ENCODE measurements around the gene PDIA5.

The PDIA5 gene

DNA sequence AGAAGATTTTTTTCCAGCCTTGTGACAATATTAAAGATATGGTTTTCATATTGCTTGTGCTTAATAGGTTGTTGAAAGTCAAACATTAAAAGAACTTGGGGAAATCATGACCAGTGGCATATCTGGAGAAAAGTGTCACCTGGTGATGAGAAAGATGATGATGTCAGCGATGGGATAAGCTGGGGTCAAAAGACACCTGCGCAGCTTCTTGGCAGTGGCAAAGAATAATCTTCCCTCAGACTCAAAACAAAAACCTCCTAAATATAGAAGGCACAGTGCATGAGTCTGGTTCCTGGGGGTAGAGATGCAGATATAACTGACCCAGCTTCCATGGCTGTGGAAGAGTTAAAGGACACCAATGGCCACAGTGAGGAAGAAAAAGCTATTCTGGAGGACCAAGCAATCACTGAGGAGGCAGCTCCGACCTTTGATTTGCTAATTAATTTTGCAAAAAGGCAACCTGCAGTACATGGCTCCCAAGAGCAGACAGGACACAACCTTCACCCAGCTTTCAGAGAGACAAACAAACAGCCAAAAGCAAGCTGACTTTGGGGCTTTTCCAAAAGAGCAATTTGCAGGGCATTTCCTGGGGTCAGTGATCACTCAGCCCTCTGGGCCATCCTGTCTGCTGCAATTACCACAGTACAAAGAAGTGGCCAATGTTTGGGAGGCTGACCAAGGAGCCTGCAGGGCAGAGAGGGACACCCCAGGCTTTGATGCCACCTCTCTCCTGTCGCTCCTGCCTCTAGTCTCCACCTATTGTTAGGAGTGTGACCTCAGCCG, 21.7 kb upstream of the PDIA5 start:
- DNase-seq = no peak

DNA sequence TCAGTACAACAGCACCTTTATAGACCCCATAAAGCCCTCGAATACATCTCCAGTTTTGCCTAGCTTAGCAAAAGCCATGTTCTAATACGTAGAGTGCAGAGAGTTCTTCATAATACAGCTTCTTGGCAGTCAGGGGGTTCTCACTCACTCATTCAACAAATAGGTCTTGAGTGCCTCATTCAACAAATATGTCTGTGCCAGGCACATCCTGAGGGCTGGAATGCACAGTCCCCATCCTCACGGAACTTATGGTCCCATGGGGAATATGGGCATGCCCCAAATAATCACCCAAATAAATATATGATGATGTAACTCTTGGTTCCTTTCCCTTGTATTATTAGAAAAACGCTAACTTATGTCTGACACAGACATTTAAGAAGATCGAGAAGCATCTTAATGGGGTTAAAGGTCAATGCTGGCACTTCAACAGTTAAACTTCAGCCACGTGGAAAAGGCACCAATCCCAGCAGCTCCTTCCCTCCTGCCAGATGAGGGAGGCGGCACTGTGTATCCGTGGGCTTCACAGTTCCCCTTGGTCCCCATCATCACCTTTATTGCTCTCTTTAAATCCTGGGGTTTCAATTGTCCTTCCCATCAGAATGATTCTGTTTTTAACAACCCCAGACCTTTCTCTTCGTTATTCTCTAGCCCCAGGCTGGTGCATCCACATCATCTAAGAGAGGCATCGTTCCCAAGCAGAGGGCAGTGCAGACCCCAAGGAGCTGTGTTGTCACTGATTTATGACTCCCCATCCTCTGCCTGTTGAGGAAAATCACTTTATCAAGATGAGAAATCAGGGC, 20.4 kb upstream of the PDIA5 start:
- DNase-seq = no peak

DNA sequence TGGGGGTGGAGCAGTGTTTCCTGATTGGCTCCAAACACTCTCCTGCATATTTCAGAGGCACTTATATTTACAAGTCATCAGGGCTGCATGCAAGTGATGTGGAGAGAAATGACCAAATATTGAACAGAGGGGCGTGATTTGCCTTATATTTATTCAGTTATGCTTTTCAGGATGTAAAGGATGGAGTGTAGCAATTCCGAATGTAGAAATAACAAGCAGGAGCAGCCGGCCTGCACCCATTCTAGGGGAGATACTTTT, 19.8 kb upstream of the PDIA5 start:
- DNase-seq = no peak

DNA sequence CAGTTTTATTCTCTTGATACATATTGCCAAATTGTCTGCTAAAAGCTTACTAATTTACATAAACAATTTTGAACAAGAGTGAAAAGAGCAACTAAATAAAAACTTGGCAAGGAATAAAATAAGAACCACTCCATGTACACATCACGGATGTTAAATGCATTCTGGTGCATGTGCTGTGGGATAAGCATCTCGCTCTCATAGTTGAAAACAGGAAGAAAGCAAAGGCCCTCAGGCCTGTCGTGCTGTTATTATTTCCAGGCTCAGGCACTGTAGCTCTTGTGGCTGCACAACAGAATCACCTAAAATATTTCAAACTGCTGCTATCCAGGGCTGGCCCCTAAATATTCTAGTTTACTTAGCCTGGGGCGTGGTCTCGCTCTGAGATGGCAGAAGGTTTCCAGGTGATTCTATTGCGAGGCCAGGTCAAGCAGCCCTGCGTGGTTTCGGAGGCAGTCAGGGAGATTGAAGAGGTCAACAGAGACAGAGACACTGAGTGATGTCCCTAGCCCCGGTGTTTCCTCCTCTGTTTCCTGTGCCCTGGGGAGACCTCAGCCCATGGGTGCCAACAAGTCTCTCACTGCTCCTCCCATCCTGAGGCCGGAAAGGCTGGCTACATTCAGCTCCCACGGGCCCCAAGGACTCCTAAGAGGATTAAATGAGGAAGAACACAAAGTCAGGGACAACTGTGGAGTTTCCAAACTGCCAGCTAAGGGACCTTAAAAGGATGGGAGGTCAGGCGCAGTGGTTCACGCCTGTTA, 18.2 kb upstream of the PDIA5 start:
- DNase-seq = no peak

DNA sequence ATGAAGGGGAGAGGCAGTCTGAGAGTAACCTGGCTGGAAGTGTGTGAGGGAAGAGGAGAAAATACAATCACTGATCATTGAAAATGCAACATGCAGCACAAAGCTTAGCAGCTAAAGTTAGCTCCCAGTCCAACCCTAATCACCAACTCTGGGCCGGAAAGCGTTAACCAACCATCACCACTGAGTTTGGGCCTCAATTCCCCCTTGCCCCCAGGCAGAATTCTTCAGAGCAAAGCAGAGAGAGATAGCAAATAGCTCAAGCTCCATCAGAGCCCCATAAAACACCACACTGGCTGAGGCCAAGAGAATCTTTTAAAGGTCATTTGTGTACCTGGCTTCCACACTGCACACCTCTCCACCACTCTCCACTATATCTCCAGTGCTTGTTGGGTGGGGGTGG, 16.2 kb upstream of the PDIA5 start:
- no peak for DNase-seq

DNA sequence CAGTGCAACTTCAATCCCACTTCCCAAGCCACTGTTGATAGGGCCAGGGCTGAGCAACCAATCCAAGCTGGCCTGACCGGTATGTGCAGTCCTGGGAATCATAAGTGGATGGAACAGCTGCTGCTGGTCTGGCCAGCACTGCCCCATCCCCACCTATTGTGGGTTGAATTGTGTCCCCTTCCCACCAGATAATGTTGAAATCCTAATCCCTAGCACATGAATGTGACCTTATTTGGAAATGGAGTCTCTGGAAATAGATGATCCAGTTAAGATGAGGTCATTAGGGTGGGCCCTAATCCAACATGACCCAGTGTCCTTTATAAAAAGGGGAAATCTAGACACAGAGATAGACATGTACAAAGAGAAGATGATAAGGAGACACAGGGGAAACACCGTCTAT, 13.7 kb upstream of the PDIA5 start:
- DNase-seq = no peak

DNA sequence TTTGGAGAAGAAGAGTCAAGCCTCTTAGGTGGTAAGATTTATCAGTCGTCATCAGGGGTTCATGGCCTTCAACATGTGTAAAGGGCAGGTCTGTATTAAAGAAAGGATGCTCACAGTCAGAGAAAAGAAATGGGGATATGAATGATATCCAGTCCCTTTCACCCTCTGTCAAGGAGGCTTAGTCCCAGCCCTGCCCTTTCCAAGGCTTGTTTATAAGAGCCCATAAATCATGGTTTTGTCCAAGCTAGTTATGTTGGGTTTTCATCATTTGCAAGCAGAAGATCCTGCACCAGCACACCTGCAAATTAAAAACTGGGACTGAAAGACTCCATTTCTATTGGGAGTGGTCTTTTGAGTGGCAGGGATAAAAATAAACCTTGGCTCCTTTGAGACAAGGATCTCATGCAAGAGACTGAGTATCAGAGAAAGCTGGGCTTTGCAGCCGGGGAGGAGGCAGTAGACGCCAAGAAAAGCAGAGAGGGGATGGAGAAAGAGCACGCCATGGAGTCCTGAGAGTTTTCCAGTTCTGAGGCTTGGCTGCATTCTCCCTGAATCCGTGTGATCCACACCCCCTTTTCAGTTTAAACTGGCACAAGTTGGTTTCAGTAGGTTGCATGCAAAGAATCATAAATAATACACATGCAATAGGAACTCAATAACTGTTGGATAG, 12.6 kb upstream of the PDIA5 start:
- no peak for DNase-seq

DNA sequence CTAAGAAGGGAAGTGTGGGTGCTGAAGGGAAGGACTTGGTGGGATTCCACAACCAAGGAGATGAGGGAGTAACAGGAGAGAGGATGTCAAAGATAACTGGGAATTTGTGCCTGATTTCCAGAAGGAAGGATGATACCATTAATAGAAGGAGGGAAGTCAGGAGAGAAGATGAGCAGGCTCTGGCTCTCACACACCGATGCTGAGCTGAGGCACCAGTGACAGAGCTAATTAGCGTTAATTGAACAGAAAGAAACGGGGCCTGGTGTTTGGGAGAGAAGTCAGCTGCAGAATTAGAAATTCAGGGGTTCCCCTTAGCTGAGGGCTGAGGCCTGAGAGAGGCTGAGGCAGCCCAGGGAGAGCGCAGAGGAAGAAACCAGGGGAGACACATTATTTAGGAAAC, 11.9 kb upstream of the PDIA5 start:
- DNase-seq = no peak

DNA sequence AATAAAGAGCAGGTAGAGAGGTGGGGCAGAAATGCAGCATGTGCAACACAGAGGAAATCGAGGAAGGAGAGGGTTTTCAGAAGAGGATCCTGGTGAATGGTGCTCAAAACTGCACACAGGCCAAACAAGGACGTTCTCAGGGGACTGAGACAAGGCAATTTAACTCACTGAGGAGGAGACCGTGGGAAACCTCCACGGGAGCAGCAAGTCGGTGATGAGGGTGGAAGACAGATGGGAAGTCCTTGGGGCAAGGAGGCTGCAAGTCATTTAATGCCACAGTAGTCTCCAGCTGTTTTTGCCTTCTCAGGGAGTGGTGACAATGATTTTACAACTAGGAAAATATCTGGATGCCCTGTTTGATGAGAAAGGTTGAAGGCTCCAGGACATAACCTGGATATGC, 11.5 kb upstream of the PDIA5 start:
- DNase-seq = no peak

DNA sequence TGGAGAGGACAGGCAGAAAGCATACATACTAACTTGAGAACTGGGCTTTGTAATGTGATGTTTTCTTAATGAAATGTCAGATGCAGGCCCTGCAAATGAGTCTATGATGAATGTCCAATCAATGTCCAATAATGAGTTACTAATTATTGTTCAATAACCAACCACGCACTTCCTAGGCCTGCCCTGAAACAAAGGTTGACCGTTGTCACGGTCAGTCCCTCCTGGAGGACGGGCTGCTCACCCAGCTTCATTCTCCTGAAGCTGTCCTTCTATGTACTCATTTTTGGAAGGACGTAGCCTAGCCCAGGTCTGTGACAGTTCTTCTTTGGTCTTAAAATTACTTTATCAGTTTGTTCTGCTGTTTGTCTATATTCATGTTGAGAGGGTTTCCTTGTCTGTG, 8.3 kb upstream of the PDIA5 start:
- no peak for DNase-seq

DNA sequence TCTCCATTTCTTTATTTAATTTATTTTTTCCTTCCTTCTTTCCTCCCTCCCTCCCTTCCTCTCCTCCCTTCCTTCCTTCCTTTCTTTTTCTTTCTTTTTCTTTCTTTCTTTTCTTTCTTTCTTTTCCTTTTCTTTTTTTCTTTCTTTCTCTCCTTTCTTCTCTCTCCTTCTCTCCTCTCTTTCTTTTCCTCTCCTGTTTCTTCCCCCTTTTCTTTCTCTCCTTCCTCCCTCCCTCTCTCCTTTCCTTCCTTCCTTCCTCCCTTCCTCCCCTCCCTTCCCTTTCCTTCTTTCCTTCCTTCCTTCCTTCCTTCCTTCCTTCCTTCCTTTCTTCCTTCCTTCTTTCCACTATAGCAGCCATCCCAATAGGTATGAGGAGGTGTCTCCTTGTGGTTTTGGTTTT, 6.8 kb upstream of the PDIA5 start:
- DNase-seq = no peak

DNA sequence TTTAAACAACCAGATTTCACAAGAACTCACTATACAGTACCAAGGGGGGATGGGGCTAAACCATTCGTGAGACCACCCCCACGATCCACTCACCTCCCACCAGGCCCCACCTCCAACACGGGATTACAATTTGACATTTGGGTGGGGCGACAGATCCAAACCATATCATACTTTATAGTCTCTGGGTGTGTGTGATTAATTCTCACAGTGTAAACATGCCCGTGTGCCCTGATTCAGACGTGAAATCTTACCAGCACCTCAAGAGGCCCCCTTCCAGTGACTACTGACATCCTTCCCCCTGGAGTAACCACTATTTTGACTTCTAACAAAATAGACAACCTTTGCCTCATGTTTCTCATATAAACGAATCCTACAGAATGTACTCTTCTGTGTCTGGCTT, 5.0 kb upstream of the PDIA5 start:
- no peak for DNase-seq

DNA sequence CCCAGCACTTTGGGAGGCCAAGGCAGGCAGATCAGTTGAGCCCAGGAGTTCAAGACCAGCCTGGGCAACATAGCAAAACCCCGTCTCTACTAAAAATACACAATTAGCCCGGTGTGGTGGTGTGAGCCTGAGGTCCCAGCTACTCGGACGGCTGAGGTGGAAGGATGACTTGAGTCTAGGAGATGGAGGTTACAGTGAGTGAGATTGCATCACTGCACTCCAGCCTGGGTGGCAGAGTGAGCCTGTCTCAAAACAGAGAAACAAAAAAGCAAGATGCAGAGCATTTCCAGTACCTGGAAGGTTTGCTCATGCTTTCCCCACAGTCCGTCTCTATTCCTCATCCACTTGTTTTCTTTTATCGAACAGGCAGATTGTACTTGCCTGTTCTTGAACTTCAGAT, 3.8 kb upstream of the PDIA5 start:
- DNase-seq = no peak

DNA sequence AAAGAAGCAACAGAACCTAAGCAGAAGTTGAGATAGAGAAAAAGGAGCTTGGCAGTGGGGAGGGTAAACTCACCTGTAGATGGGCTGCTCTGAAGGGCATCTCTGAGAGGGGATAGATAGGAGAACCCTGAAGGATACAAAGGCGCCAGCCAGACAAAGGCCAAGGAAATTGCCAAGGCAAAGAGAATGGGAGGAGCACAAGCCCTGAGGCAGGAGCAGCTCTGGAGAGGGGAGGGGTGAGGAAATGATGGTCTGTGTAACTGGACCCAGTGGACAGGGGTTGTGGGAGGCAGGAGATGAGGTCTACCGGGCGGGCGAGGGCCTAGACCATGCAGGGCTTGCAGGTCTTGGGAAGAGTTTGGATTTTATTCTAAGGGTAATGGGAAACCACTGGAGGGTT, 2.3 kb upstream of the PDIA5 start:
- no peak for DNase-seq

DNA sequence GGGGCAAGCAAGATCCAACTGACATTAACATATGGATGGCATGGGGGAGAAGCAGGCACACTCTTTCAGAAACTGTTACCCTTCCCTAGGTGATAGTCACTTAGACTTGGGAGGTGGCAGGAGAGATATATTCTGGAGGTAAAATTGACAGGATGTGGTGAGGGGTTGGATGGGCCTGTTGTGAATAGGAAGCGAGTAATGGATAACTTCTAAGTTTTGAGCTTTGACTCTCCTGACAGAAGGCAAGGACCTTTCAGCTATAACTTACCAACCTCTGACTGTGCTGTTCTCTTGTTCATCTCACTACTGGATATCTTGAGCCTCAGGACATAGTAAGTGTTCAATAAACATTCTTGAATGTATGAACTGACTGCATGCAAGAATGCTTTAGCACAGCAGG, 1.9 kb upstream of the PDIA5 start:
- peak; percentile 68 for DNase-seq

DNA sequence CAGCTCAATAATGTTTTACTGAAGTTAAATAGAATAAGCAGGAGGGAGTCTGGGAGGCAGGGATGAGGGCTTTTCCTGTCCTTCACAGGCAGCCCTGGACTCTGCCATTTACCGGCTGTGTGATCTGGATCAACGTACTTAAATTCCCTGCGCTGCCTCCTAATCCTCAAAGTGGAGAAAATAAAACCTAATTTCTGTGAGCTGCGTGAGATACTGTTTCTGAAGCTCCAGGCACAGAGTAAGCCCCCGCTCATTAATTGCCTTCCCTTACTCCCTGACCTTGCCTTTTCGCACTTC, 278 bp upstream of the PDIA5 start:
- DNase-seq = no peak

DNA sequence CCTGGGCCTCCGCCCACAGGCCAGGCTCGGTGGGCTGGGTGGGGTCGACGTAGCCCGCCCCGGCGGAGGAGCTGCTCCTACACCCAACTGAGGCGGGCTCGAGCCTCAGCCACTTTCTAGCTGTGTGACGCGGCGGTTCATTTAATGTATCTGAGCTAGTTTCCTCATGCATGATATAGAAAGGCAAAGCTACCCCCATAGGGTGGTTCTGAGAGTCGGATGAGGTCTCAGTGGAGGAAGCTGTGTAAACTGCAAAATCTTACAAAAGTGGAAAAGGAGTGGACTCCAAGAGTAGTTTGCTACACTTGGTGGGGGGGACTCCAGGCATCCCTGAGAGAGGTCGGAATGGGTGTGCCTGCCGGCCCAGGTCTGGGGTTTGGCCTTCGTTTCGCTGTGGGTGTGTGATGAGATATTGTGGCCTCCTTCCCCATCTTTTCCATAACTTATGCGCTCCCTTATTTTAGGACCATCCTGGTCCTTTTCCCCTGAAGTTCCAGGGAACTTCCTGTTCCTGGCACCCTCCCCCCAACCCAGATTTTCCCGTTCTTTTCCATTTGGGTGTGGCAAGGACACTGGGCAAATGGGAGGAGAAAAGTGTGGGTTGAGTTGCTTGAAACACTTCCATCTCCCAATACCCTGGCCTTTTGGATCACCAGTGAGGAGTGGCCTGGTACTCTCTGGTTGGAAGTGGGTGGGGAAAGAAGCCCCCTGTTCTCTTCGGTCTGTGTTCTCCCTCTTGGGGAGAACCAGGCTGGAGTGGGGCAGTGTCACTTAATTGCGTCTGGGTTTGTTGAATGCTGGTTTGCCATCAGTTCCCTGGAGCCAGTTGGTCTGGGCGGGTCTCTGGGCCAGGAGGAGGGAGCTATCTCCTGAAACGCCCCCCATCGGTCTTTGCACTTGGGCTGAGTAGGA, 1.1 kb downstream of the PDIA5 start:
- peak; percentile 35 for DNase-seq

DNA sequence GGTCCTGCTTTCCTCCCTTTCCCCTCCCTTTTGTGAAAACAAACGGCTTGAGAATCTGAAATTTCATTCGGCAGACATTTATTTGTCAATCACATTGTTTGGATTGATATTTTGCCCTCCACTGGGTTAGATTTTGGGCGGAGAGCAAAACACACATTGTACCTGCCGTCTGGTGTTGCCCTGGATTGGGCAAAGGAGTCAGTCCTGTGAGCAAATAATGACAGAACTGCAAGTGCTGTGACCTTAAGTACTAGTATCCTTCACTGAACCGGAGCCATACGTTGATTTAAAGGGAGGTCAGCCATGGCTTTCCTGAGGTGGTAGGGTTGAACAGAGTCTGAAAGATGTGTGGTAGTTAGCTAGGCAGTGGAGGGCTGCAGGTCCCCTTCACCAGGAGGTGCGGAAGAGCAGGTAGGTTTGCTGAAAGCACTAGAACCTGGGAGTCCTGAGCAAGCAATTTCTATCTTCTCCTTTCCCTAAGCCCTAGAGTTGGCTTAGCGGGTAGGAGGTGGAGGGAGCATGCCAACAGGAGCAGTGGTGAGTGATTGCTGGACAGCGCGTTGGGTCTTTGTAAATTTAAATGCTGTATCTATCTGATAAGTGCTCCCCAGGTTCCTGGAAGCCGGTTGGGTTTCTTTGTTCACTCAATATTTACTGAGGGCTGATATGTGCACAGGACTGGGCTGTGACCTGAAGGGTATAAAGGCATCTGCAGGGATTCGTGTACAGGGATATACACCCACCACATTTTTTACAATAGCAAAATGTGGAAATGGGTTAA, 2.0 kb downstream of the PDIA5 start:
- DNase-seq = no peak

DNA sequence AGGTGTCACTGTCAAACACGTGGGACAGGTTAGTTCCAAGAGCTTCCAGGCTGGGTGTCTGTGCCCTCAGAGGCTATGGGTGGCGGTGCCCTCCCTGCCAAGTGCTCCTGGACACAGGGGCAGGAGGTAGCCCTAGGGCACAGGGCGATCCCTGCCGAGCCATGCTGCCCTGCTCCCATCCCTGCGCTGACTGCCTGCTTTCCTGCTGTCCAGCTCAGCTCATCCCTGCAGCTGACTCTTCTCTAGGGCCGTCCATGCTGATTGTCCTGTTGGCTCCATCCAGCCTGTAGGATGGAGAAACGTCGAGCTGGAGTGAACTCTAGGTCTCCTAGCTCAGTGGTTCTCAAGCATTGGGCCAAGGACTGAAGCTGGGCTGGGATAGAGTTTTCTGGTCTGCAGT, 3.7 kb downstream of the PDIA5 start:
- no peak for DNase-seq

DNA sequence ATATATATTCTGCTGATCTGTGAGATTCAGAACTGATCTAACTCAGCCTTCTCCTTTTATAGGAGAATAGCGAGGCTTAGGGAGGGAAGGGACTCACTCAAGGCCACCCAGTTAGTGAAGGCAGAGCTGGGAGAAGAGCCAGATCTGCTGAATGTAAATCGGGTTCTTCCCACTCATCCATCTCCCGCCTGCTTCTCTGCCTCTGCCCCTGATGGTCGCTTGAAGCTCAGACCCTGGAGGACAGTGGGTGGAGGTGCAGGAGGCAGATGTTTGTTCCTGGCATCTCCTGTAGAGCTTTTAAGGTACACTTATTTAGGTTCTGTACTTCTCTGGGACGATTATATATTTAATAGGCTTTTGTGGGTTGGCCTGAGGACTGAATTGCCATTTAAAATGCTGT, 4.3 kb downstream of the PDIA5 start:
- DNase-seq = no peak

DNA sequence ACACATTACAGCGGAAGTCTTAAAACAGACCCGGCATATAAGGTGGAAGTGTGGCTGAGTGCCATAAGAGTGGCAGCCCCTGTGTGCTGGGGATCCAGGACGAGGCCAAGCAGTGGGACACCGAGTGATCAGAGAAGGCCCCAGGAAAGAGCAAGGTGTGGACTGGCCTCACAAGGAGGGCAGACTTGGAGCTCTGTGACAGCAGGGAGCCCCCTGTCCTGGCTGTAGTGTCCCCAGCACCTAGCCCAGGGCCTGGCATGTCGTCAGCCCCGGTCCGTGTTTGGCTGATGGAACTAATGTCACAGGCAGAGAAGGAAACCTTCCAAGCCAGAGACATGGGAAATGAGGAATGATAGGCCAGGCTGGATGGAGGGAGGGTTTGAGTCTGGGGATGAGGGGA, 4.8 kb downstream of the PDIA5 start:
- DNase-seq = no peak

DNA sequence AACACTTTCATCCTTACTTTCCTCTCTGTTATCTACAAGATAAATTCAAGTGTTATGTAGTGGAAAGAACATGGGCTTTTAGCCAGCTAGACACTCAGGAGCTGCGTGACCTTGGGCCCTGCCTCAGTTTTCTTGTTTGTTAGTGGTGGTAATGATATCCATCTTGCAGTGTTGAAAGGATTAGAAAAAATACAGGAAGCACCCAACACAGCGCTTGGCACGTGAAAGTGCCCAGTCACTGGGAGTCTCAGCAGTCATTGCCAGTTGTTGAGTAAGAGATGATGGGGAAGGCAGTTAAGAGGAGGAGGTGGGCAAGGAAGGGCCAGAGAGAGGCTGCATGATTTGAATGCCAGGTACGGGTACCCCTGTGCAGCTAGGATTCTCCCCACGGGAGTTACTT, 5.3 kb downstream of the PDIA5 start:
- no peak for DNase-seq

Measured in activated CD4-positive, alpha-beta T cell treated with anti-CD3 and anti-CD28 coated beads, Interleukin-10, Interleukin-2, amounts not matched to agents 100 ng/mL and 50 ng/mL, durations not matched to agents 16 hours and 8 hours (primary cell).